ENCODE data around the gene GPR87. TPM values are rescaled to one million over a fixed set of nuclear protein-coding genes. Genes with fewer than 3 reads are reported as not detected.

GPR87 gene
- total RNA-seq, 1 experiment from 2014 or later: 3.8 TPM

DNA sequence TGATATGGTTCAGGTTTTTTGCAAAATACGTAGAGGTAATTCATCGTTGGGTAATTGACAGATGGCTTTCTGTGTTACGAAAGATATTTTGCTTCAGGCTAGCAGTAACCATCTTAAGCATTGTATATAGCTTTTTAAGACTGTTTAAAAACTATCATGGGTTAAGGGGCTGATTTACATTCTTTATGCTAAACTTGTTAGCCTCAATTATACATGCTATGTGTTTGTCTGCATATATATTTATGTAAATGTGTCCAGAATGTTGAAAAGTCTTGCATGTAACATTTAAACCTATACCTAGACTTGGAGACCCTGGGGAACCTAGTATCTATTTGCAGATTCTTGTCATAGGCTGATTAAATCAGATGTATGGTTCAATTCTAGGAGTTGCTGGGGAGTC, 27.2 kb downstream of the GPR87 start:
- no peaks in the 10 kb centered on the region for H4K20me1 ChIP-seq (ENCODE audit: insufficient read depth)
- ATAC-seq: no peak
- POLR2A ChIA-PET: no interaction called here
- intact Hi-C loops (cut with micrococcal nuclease): loop anchor here (10.0 kb wide), 1 partner anchor 365 kb away; no protein-coding TSS in a partner anchor
- TF ChIP-seq, protein P1, sequence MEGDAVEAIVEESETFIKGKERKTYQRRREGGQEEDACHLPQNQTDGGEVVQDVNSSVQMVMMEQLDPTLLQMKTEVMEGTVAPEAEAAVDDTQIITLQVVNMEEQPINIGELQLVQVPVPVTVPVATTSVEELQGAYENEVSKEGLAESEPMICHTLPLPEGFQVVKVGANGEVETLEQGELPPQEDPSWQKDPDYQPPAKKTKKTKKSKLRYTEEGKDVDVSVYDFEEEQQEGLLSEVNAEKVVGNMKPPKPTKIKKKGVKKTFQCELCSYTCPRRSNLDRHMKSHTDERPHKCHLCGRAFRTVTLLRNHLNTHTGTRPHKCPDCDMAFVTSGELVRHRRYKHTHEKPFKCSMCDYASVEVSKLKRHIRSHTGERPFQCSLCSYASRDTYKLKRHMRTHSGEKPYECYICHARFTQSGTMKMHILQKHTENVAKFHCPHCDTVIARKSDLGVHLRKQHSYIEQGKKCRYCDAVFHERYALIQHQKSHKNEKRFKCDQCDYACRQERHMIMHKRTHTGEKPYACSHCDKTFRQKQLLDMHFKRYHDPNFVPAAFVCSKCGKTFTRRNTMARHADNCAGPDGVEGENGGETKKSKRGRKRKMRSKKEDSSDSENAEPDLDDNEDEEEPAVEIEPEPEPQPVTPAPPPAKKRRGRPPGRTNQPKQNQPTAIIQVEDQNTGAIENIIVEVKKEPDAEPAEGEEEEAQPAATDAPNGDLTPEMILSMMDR (IDR thresholded peaks at IDR 0.05 in 2 of 3, conservative IDR thresholded peaks at IDR 0.05 in 1 of 3; ENCODE audit: borderline replicate concordance in 1 of 3, insufficient read depth in 1 of 3, low read depth in 2 of 3, low read length in 2 of 3): no peak
- TF ChIP-seq EZH2 (IDR thresholded peaks at IDR 0.05): no peak
- TF ChIP-seq SRF (IDR thresholded peaks at IDR 0.05; ENCODE audit: low read depth): no peak
- no peaks in the 10 kb centered on the region for H3K9me3 ChIP-seq (ENCODE audit: control insufficient read depth in 1 of 2, insufficient read depth in 1 of 2, low read depth in 1 of 2, low read length in 2 of 2)
- no peak overlapping the region for H3K27ac ChIP-seq (ENCODE audit: low read depth, low read length)
- H3K4me1 ChIP-seq (ENCODE audit: control insufficient read depth in 1 of 2, insufficient read depth in 2 of 2, low read length in 2 of 2): no peaks in the 10 kb centered on the region
- H3K36me3 ChIP-seq (ENCODE audit: control insufficient read depth in 1 of 2, insufficient read depth in 2 of 2, low read length in 2 of 2): no peaks in the 10 kb centered on the region
- RAD21 ChIA-PET (ENCODE audit: low non-redundant PET in 1 of 2, low total read pairs in 2 of 2, uncharacterized antibody in 2 of 2, unreplicated experiment in 2 of 2): no interaction called here
- no peak overlapping the region for H2AFZ ChIP-seq (ENCODE audit: low read depth, low read length, poor library complexity, severe bottlenecking)
- no peak for DNase-seq (ENCODE audit: low read depth, low spot score)
- CTCF ChIA-PET: interaction anchor here (1.0 kb wide), 2 partner anchors 550 to 629 kb away, joined by 3 read pairs; no protein-coding TSS in a partner anchor
- no peak overlapping the region for H3K9ac ChIP-seq (ENCODE audit: low read length)
- no peak overlapping the region for H3K4me2 ChIP-seq (ENCODE audit: low read length)
- no peaks in the 10 kb centered on the region for H3K9me2 ChIP-seq (ENCODE audit: insufficient read depth)
- no peaks in the 10 kb centered on the region for H3K27me3 ChIP-seq (ENCODE audit: insufficient read depth, low read length)
- H3K4me3 ChIP-seq (replicated peaks in 1 of 2; ENCODE audit: low read depth in 1 of 2, low read length in 2 of 2): no peak overlapping the region
- no peaks in the 10 kb centered on the region for H3K79me2 ChIP-seq (ENCODE audit: insufficient read depth, low read length)
- no TSS peak for BruUV-seq (replicated peaks)

DNA sequence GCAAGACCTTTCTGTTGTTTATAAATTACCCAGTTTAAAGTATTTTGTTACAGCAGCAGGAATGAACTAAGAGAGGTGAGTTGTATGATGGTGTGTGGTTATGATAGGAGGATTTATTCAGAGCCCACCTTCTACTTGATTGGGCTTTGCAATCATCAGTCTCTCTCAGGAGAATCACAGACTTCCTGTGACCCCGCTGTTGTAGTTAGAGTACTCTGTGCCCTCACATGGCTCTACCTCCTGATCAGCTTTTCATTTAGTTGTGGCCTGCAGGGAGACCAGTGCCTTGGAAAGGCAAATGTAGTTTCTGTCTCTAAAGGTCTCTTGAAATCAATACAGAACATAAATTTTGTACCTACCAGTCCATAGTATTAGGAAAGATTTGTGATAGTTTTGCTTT, 30.7 kb downstream of the GPR87 start:
- Histone ChIP-seq H4K20me1 (ENCODE audit: insufficient read depth) (no peaks in the 10 kb centered on the region), H3K79me2 (ENCODE audit: insufficient read depth, low read length) (no peaks in the 10 kb centered on the region), H3K4me2 (ENCODE audit: low read length) (no peak overlapping the region), H2AFZ (ENCODE audit: low read depth, low read length, poor library complexity, severe bottlenecking) (no peak overlapping the region), H3K27me3 (ENCODE audit: insufficient read depth, low read length) (no peaks in the 10 kb centered on the region), H3K9me3 (ENCODE audit: control insufficient read depth in 1 of 2, insufficient read depth in 1 of 2, low read depth in 1 of 2, low read length in 2 of 2) (no peaks in the 10 kb centered on the region), H3K4me1 (ENCODE audit: control insufficient read depth in 1 of 2, insufficient read depth in 2 of 2, low read length in 2 of 2) (no peaks in the 10 kb centered on the region), H3K9ac (ENCODE audit: low read length) (no peak overlapping the region), H3K36me3 (ENCODE audit: control insufficient read depth in 1 of 2, insufficient read depth in 2 of 2, low read length in 2 of 2) (no peaks in the 10 kb centered on the region), H3K27ac (ENCODE audit: low read depth, low read length) (no peak overlapping the region), H3K9me2 (ENCODE audit: insufficient read depth) (no peaks in the 10 kb centered on the region), H3K4me3 (replicated peaks in 1 of 2; ENCODE audit: low read depth in 1 of 2, low read length in 2 of 2) (no peak overlapping the region)
- BruUV-seq (replicated peaks): no TSS peak
- ChIA-PET RAD21 (ENCODE audit: low non-redundant PET in 1 of 2, low total read pairs in 2 of 2, uncharacterized antibody in 2 of 2, unreplicated experiment in 2 of 2) (no interaction called here), POLR2A (interaction anchor here (1.5 kb wide), 1 partner anchor 31 kb away, joined by 4 read pairs; the partner anchor contains the start of gene GPR87), CTCF (interaction anchor here (1.2 kb wide), 1 partner anchor 118 kb away, joined by 4 read pairs; no protein-coding TSS in a partner anchor)
- ATAC-seq (no peak), DNase-seq (ENCODE audit: low read depth, low spot score) (no peak)
- TF ChIP-seq POLR2A (IDR thresholded peaks at IDR 0.05; ENCODE audit: borderline replicate concordance, extremely low read depth, insufficient read depth, insufficient read length): no peak
- no peak for TF ChIP-seq ELF1 (IDR thresholded peaks at IDR 0.05; ENCODE audit: borderline replicate concordance, low read depth)
- intact Hi-C loops (cut with micrococcal nuclease): loop anchor here (10.0 kb wide), 1 partner anchor 361 kb away; no protein-coding TSS in a partner anchor
